GM08714 (cell line): ENCODE data around the gene PDGFB.

Experiments used
- H3K4me3 ChIP-seq: fragments of 200-500 bp; sonication (Bioruptor generic); 2 replicates; pipeline ENCODE4 v1.5.1; 2014; ENCODE audit warnings: mild to moderate bottlenecking, low read length, inconsistent platforms
- ZNF274 ChIP-seq: IDR thresholded peaks from 2 replicates; pipeline ENCODE4 v1.6.1; 2012; ENCODE audit warnings: mild to moderate bottlenecking, low read depth, low read length

The PDGFB gene

DNA sequence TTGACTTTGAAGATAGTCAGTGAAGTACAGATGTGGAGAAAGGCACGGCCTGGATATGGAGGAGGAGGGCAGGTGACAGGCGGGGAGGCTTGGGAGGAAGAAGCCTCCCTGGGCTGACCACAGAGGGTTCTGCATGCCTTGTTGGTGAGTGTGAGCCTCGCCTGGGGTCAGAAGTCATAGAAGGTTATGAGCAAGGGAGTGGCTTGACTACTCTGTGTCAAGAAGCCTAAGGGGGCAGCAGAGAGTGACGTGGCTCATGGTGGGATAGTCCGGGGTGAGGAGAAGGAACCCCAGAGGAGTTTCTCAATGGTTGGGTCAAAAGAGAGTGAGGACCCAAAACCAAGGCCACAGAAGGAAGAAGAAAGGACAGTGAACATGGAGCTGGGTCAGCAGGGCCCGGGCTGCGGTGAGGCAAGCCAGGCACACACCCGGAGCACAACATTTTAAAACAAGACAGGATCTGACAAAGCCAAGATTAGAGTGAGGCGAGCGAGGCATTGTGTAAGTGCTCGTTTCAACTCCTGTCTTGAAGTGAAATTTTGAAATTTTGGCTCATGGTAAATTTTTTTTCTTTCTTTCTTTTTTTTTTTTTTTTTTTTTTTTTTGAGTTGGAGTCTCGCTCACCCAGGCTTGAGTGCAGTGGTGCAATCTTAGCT, 31.9 kb downstream of the PDGFB start:
- no peak for TF ChIP-seq ZNF274
- H3K4me3 ChIP-seq, result no peak overlapping the region

DNA sequence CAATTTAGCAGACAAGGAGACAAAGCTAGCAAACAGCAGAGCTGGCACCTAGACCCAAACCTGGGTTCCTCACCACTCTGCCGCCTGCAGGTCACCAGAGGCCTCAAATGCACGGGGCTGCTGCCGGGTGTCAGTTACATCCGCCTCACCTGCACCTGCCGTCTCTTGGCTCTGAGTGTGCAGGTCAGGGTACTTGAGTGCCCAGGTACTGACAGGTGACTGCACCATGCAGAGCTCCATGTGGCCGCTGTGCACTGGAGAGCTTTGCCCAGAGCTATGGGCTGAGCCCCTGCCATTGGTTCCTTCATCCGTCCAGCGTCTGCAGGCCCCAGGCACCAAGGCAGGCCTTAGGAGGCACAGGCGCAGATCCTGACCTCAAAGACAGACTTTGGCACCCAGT, 35.0 kb downstream of the PDGFB start:
- H3K4me3 ChIP-seq, result no peak overlapping the region
- TF ChIP-seq ZNF274, result no peak

DNA sequence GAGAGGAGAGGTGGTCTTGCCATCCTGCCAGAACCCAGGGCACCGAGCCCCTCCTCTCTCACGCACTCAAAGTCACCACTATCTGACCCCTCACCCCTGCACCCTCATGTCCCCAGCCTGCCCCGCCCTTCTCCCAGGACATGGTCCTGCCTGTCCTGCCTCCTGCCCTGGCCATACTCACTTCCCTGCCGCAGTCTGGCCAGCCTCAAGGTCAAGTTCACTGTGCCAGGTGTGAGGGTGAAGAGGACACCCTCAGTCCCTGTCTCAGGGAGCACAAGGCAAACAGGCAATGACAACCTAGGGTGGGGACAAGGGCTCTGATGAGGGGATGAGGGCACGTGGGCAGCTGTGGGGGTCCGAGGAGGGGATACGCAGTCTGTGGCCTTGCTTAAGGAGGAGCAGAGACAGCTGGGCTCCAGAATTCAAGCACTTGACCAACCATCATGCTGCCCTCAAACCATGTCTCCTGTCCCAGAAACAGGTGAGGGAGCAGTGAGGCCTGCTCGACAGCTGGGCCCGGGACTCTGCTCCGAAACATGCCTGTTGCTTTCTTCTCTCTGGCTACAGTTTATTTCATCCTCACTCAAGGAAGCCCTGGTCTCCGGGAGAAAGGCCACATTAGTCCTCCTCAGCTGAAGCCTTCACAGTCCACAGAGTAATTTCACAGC, 36.6 kb downstream of the PDGFB start:
- no peak overlapping the region for H3K4me3 ChIP-seq

DNA sequence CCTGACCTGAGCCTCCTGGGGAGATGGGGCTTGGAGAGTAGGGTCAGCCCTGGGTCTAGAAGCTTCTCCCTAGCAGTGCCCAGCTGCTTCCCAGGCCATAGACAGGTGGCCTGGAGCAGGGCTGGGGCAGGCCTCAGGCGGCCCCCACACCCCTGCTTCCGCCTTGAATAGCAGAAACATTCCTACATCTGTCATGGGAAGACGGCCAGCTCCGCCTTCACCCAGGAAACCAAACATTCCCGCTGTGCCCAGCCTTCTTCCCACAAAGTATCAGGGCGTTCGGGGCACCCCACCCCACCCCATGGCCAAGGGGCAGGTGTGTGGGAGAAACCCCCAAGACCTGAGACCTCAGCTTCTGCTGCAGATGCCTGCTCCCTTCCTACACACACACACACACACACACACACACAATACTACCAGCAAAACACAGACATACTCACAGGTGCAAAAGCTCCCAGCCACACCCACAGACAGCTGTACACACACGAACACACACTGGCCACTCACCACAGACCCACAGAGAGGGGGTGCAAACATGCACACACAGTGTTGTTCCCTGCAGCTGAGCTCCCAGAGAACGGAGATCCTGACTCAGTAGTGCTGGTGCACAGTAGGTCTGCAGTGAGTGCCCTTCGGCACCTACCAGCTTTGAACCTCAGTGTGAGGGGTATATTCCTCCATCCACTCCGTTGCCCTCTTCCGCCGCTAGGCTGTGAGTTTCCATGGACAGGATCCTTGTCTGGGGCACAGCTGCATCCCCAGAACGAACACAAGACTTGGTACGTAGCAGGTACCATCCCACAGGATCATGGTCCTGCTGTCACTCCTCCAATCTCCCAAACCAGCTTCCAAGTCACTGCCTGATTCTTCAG, 37.4 kb downstream of the PDGFB start:
- TF ChIP-seq ZNF274, result no peak
- no peak overlapping the region for H3K4me3 ChIP-seq

More for the DNA sequence above, 36.6 kb downstream of the PDGFB start:
- TF ChIP-seq ZNF274, result no peak

DNA sequence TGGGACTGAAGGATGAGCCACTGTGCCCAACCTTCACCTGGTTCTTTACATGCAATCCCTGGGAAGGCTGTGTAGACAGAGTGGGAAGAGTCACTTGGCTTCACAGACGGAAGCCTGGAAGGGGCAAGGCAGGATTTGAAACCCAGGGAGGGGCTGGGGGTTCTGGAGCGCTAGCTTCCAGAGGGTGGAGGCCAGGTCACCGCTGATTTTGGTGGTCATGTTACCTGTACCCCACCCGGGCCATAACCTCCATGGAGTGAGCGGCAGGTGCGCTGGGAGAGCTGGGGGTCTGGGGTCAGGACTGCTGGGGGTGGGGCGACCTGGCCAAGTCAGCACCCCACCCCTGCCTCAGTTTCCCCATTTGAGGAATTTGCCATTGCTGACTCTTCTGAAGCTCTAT, 38.3 kb downstream of the PDGFB start:
- H3K4me3 ChIP-seq, result no peak overlapping the region
- no peak for TF ChIP-seq ZNF274

DNA sequence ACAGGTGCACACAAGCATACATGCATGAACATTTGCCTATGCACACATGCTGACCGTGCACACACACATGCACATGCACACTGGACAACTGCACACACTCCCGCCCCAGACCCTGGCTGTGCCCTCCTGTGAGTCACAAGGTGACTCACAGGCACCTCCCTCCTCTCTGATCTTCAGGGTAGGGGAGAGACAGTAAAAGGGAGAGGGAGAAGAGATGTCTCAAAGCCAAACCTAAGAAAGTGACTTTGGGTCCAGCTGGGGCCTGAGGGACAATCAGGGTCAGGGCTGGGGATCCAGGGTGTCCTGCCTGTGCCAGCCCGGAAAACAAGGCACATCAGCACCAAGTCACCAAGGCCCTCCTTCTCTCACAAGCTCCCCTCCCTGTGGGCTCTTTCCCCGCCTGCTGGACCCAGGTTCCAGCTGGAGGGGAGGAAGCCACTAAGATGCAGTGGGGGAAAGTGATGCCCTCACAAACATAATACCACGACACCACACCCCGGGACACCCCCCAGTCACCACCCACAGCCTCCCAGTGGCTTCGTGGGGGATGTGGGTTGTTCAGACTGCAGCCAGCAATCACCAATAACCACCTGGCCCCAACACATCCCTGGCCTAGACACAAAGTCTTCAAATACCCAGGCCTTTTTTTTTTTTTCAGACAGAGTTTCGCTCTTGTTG, 39.3 kb downstream of the PDGFB start:
- H3K4me3 ChIP-seq, result no peak overlapping the region
- no peak for TF ChIP-seq ZNF274

DNA sequence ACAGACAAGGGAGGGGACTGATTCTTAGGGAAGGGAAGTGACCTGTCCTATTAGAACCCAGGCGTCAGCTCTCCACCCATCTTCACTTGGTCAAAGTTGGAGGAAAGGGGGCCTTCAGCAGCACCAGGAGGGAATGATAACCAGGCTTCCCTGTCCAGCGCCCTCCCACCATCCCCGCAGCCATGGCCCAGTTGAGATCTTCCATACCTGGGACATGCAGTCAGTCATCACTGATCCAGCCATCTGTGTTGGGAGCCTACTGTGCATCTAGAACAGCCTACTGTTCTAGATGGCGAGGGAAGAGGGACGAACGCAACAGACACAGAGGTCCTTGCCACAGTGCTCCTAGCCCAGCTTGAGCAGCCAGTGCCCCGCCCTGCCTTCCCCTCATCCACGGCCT, 40.6 kb downstream of the PDGFB start:
- TF ChIP-seq ZNF274, result no peak

DNA sequence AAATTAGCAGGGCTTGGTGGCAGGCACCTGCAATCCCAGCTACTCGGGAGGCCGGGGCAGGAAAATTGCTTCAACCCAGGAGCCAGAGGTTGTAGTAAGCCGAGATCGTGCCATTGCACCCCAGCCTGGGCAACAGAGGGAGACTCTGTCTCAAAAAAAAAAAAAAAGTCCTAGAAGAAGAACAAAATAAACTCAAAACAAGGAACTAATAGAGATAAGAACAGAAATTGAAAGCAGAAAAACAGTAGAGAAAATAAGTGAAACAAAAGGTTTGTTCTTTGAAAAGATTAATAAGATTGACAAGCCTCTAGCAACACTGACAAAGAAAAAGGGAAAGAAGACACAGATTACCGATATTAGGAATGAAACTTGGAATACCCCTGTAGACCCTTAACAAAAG, 47.2 kb downstream of the PDGFB start:
- no peak for TF ChIP-seq ZNF274
- no peak overlapping the region for H3K4me3 ChIP-seq

More for the DNA sequence above, 40.6 kb downstream of the PDGFB start:
- no peak overlapping the region for H3K4me3 ChIP-seq

DNA sequence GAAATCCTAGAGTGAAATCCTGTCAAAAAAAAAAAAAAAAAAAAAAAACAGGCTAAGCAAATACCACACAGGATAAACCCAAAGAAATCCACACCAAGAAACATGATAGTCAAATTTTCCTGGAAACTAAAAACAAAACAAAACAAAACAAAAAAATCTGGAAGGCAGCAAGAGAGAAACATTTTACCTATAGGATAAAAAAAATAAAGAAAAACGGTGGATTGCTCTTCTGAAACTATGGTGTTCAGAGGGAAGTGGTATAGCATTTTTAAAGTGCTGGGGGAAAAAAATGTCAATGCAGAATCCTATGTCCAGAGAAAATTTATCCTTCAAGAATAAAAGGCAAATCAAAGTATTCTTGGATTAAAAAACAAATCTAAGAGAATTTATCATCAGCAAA, 50.7 kb downstream of the PDGFB start:
- TF ChIP-seq ZNF274, result no peak
- H3K4me3 ChIP-seq, result no peak overlapping the region

DNA sequence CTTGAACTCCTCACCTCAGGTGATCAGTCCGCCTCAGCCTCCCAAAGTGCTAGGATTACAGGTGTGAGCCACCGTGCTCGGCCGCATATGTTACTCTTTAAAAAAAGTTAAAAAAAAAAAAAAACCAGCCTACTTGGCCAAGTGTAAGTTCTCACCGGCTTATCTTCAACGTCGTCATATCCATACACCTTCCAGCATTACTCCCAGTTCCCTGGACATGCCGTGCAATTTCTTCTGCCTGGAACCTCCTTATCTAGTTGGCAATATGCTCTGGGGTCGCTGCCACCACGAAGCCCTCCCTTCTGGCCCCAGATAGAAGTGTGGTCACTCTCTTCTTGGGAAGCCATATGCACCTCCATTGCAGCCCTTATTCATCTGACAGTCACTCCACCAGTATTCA, 56.0 kb downstream of the PDGFB start:
- no peak for TF ChIP-seq ZNF274
- H3K4me3 ChIP-seq, result no peak overlapping the region

DNA sequence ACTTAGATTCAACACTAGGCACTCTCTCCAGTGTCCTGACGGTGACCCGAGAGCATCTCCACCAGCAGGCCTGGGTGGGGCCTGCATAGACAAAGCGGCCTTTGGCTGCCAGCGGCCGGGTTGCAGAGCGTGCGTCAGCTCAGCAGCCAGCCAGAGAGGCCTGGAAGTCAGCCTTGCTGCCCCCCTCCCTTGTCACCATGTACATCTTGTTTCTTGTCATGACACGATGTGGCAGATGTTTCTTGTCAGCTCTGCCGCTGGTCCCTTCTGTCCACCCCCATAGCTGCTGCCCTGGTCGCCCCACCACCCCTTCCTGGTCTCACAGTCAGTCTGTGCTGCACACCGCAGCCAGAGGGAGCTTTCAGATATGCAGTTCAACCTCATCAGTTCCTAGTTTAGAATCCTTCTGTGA, 59.2 kb downstream of the PDGFB start:
- no peak overlapping the region for H3K4me3 ChIP-seq
- no peak for TF ChIP-seq ZNF274

DNA sequence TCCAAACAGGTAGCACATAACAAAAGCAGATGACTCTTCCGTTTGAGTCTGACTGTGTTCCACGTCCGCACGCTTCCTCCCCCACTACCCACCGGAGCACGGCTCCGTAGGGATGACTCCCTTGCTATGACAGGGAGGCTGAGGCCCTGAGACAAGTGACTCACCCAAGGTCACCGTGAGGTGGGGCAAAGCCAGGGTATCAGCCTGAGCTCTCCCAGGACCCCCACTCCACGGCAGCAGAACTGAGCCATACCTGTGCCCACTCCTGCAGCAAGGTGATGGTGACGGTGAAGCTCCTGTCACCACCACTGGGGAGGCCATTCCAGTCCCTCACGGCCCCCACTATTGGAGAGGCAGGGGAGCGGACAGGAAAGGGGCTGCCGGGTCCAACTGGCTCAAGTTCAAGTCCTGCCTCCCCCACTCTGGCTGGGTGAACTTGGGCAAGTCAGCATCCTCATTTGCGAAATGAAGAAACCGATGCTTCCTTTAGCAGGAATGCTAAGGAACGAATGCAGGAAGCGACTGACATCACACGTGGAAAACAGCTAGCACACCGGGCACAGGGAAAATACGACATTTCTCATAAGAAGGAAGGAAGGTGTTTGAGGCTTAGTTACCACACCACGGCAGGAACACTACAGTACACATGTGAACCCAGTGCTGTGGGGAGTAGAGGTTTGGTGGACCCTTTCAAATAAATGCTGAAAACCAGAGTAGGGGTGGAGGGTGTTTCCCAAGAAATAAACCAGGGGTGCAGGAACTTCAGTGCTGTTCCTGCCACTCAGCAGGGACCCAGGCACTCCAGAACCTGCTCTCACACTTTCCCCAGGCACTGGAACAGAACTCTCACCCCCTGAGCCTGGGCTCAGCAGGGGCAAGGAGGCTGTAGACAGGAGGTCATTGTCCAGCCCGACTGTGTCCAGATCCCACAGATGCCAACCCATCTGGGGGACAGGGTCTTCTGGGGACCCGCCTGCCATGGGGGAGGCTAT, 59.9 kb downstream of the PDGFB start:
- TF ChIP-seq ZNF274, result no peak
- H3K4me3 ChIP-seq, result no peak overlapping the region

DNA sequence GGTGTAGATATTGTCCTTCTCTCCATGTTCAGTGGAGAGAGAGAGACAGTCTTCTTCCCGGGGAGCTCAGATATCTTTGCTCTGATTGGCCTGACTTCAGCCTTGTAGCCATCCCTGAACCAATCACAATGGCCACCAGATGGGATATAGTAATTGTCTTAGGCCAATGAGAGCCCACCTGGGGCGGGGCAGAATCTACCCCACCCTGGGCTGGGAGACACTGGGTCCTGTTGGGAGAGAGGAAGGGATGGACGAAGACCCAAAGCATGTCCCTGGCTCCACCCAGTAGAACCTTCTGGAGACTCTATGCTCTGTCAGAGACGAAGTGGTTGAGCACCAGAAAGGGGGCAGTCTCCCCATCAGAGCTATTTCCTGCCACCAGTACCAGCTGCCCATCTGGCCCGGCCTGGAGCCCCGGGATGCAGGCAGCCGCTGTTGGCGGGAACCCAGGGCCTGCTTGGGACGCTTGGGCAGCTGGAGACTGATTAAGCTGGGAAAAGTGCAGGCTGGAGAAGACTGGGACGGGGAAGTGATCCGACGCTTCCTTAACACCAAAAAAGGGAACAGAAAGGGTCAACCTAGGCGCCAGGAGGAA, 60.7 kb downstream of the PDGFB start:
- no peak for TF ChIP-seq ZNF274
- no peak overlapping the region for H3K4me3 ChIP-seq
